ENCODE data around the gene SVEP1.
"Not testable (repeated sequence)": the region's sequence is repeated elsewhere in the genome, so short reads cannot be mapped to it uniquely, and the experiment has no call there.

SVEP1 gene

DNA sequence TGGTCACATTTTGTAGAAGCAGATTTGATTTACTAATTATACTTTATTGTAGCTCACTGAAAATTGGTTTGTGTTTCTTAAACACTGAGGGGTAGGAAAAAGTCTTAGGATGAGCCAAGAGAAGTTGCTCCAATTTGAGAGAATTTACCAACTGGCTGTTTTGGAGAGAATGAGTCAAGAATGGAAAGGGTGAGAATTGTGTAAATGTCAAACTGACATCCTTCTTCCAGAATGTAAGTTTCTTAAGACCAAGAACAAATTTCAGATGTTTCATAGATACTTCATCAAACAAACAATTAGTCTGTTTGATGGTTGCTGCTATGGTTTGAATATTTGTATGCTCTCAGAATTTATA lies 135.7 kb downstream of the SVEP1 start:
- no peak for DNase-seq

DNA sequence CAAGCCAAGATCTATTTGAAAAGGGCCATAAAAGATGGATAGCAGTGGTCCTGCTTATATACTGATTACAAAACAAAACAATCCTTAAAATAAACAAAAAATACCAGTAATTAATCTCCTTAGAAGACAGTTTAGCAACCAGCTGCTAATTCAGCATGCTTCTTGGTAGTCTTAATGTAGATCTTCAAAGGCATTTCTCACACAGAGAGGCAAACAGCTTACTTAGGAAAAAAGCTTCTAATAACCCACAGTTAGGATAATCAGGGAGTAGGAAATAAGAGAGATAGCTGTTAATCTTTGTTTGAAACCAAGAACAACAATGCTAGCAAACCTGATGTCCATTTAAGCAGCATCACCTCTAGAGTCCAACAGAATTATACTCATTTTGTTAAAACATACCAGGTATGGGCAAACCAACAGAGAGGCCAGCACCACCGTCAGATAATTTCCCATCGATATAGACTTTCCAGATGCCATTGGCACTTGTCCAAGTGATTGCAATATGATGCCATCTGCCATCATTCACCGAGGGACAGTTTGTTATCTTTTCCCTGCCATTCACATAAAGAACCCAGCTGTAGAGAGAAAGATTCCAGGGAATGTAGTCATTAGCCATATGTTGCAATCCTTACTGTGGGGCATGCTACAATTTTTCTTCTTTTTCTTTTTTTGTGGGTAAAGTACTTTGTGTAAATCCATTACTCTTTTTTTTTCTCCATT lies 136.2 kb downstream of the SVEP1 start:
- DNase-seq = no peak

DNA sequence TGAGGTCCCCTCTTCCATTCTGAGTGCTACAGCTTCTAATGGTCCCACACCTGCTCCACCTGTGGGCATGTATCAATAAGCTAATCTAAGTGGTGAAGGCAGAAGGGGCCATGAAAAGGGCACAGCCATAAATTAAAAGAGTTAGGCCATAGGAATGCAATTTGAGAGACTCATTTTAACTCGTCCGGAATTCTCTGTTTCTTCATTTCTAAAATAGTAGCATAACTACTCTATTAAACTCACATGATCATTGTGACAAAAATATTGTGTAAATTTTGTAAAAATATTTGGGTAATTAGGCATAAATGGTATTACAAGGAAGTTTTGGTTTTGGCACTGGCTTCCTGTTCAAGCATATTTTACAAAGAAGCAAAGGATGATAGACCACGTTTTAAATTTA lies 138.7 kb downstream of the SVEP1 start:
- DNase-seq = no peak

DNA sequence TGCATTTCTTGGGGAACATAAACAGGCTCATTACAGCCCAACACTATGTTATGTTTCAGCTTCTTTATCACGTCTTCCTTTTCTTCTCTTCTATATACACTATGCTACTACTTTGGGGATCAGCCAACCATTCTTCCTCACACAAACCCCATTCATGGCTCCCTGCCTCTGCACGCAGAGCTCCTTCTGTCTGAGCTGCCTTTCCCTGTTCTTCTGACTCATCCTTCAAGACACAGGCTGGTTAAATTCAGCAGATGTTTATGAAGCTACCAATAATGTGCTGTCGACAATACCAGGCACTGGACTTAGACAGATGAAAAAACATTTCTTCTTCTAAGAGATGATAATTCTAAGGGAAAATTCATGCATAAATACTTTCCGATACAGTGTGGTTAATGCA lies 139.4 kb downstream of the SVEP1 start:
- DNase-seq = no peak

DNA sequence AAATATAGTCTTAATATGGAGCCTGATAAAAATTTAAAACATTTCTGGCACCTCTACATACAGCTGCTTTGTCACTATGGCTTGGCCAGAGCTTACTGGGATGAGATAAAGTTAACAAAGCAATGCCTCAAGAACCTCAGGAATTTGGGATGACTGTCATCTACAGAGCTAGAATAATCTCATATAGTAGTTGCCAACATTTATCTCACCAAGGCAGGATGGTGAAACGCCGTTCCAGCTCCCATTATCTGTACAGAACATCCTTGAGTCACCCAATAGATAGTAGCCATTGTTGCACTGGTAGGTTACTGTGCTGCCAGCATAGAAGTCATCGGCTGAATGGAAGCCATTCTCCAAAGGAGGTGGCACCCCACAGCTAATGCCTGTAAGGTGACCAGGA lies 147.3 kb downstream of the SVEP1 start:
- no peak for DNase-seq

DNA sequence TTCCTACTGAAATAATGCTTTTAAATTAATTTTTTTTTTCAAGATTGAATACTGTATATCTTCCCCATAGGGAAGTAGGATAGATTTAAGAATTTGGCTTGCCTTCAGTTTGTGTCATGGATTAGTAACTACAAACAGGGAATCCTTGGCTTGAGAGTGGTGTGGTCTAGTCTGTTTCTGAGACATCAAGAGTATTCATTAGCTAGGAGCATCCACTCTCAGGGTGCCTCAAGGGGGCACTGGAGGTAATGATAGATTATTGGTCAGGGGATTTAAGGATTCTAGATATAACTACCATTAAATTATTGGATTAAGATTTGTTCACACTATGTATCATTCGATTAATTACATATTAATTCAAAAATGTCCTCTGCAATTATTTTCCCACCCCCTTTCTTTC lies 150.1 kb downstream of the SVEP1 start:
- DNase-seq = no peak

DNA sequence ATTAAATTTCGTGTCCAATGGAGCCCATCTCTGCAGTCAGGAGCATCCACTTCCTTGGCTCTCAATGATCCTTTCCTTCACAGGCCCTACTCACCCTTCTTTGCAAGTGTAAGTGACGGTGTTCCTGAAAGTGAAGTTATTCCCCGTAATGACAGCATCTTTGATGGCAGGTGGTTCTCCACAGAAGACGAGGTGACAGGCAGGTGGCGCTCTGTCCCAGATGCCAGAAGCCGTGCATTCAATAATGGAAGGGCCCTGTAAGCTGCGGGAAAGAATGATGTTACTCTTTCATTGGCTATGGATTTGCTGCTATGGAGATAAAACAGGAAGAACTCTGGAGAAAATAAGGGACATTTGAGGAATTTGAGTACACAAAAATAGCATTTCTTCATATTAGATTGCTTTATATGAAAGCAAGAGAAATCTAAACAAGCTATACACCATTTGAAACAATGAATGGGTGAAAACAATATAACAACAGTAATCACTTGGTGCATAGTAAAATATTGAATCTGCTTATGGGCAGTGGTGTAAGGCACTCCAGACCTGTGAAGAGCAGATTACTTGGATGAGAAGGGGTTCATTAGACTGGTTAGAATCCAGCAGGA lies 151.9 kb downstream of the SVEP1 start:
- DNase-seq = peak; percentile 40 to 66 (median 55)

DNA sequence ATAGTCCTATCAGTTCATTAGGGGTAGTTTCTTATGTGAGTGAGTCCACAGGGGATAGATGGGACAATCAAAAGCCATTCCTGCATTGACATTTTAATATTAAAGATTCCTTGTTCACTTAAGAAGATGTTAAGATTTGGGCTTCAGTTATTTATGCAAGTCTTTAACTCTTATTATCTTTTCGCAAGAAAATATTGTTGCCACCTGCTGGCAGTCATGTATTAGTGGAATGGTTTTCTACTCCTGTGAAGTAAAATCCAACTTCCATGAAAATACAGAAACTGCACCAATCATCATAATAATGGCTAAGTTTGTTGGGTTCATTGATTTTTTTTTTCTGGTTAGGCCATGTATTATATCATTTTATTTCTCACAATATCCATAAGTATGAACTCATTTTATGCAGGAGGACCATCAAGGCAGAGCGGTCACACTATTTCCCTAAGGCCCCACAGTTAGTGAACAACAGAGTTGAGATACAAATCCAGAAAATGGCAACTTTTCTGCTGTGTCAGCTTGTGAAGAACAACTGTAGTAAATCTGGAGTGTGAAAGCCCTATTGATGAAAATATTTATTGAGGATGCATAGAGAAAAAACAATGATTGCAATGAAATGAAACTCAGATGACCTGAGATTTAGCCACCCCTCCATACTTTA lies 153.4 kb downstream of the SVEP1 start:
- DNase-seq = peak in 3 of 4 experiments; percentile 3 to 26 (median 12)

DNA sequence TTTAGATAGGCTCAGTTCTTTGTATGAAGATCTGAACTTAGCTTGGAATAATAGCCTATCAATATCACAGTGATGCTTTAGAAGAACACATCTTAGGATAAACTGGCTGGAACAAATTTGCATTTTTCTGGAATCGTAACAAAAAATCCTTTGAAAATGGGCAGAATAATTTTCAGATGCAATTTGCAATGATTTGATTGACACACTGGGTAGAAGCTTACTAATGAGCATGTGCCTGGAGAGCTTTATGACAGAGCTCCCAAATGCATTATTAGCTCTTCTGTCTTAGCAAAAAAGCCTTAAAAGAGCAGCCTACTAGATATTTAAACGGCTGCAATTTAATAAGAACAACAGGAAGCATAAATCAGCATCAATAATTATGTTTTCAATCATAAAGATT lies 165.1 kb downstream of the SVEP1 start:
- DNase-seq = no peak

DNA sequence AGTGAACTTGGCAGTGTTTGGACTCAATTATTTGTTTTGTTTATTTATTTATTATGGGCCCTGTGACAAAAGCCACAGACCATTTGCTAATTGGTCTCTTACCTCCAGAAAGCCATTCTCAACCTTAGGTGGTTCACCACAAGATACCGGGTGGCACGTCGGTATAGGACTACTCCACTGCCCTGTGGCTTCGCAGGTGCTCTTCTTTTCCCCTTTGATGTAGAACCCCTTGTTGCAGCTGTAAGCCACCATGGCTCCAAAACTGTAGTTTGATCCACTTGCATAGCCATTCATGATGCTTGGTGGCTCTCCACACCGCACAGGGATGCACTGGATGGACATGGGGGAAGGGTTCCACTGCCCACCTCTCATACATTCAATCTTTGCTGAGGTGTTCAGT lies 168.6 kb downstream of the SVEP1 start:
- no peak for DNase-seq

DNA sequence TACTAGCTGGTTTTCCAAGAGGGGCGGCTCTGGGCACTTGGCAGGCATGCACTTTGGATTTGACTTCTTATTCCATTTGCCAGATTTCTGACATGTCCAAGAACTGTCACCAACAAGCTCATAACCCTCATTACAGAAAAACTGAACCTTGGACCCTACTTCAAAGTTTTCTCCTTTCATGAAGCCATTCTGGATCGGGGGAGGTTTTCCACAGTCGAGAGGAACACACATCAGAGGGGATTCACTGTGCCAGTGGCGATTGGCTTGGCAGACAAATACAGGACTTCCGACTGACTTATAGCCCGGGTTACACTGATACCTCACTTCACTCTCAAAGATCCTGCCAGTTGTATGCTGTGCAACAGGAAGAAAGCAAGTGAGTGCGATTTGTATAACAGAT lies 170.9 kb downstream of the SVEP1 start:
- DNase-seq = no peak

DNA sequence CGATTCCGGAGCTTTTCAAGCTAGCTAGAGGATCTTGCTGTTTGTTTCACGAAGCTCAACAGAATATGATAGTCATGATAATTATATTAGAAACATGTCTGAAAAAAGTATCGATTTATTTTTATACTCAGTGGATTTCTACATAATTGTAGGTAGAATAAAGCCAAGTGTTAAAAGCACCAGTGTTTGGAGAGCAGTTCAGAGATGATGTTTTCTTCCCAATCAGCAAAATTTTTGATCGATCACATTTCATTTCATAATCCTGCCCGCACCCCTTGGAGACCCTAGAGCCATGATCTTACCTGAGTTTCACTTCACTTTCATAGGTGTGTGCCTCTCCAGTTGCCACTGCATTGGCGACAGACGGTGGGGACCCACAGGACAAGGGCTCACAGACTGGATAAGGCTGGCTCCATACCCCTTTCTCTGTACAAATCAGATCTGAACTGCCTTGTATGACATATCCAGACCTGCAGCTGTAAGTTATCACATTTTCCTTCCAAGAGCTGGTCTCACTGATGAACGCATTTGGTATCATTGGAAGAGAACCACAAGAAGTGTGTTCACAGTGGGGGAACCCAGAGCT lies 173.6 kb downstream of the SVEP1 start:
- DNase-seq = no peak

DNA sequence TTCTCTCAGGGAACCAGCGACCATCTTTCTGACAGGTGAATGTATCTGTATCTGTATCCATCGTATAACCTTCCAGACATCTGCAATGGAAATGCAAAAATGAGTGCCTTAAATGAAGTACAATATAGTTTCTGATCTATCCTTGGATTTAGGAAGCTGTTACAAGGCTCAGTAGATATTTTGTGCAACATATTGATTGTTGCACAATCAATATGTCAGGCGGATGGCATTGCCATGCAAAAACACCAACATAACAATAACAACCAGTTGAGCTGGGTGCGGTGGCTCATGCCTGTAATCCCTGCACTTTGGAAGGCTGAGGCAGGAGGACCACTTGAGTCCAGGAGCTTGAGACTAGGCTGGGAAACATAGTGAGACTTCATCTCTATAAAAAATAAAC lies 175.1 kb downstream of the SVEP1 start:
- DNase-seq = no peak

DNA sequence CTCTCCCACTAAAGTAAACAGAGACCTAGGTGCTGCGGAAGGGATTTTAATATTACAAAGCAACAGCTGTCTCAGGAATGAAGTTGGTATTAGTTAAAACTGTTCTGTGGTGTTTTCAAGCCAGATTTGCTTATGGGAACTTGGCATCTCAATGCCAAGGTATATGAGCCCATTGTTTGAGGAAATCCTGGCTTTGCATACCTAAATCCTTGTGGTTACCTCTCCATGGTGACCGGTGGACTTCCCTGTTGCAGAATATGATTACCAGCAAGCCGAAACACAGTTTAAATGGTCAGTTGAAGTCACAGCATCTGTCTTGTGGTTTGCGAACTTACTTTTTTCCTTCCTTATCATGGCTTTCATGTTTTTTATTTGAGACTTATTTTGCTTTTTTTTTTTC lies 179.6 kb downstream of the SVEP1 start:
- DNase-seq = no peak

DNA sequence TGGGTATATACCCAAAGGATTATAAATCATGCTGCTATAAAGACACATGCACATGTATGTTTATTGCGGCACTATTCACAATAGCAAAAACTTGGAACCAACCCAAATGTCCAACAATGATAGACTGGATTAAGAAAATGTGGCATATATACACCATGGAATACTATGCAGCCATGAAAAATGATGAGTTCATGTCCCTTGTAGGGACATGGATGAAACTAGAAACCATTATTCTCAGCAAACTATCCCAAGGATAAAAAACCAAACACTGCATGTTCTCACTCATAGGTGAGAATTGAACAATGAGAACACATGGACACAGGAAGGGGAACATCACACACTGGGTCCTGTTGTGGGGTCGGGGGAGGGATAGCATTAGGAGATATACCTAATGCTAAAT lies 180.5 kb downstream of the SVEP1 start:
- not testable (repeated sequence) for DNase-seq

DNA sequence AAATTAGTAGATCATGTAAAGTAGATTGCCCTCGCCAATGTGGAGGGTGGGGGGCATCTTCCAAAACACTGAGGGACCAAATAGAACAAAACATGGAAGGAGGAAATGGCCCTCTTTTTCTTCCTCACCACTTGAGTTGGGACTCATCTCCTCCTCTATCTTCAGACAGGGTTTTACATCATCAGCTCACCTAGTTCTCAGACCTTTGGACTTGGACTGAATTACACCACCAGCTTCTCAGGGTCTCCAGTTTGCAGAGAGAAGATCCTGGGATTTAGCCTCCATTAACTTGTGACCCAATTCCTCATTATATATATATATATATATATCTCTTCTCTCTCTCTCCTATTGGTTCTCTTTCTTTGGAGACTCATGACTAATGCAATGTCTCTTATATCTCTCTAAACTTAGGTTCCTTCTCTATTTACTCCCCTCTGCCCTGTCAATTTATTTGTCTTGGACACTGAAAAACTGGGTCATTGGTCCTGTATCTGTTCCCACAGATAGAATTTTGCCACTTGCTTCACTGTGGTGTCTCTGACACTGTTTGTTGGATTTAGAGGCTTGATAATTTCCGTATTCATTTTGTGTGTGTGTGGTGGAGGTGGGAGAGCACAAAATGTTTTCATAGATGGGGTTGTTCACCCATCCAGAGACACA lies 187.6 kb downstream of the SVEP1 start:
- no peak for DNase-seq

DNA sequence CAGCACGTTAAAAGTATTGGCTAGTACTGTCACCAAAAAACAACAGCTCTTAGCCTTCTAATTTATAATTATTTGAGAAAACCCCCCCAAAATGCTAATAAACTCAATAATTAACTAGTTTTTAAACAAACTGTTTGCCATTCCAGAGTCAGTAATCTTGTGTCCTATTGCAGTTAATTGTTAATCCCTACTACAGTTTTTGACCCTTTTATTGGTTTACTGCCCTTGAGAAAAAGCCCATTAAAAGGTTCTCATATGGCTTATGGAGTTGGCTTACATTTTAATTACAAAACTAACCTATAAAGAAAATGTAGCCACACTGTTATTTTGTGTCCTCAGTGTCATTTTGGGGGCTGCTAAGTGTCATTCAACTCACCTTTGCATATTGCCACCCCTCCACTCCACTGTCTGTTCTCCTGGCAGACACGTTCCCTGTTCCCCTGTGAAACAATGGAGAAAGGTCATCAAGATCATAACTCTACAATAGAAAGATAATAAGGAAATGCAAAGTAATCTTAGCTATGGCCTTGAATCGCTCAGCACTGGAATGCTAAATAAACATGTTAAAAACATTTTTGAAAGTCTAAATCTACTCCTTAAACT lies 190.3 kb downstream of the SVEP1 start:
- no peak for DNase-seq

DNA sequence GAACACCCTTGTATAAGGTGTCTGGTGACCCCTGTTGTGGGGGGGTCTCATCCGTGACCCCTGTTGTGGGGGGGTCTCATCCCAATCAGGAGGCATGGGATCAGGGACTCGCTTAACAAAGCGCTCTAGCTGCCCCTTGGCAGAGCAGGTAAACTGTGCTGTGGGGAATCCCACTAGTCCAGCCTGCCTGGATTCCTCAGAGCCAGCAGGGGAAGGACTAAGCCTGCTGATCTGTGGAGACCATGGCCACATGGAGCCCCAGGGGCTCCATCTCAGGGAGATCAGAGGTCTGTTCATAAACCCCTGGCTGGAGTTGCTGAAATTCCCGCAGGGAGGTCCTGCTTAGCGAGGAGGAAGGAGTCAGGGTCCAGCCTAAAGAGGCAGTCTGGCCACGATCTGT lies 196.1 kb downstream of the SVEP1 start:
- no peak for DNase-seq

DNA sequence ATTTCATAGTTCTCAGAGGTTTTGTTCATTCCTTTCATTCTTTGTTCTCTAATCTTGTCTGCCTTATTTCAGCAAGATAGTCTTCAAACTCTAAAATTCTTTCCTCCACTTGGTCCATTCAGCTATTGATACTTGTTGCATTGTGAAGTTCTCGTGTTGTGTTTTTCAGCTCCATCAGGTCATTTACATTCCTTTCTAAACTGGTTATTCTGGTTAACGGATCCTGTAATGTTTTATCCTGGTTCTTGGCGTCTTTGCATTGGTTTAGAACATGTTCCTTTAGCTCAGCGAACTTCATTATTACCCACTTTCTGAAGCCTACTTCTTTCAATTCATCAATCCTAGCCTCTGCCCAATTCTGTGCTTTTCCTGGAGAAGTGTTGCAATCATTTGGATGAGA lies 196.8 kb downstream of the SVEP1 start:
- DNase-seq = no peak

DNA sequence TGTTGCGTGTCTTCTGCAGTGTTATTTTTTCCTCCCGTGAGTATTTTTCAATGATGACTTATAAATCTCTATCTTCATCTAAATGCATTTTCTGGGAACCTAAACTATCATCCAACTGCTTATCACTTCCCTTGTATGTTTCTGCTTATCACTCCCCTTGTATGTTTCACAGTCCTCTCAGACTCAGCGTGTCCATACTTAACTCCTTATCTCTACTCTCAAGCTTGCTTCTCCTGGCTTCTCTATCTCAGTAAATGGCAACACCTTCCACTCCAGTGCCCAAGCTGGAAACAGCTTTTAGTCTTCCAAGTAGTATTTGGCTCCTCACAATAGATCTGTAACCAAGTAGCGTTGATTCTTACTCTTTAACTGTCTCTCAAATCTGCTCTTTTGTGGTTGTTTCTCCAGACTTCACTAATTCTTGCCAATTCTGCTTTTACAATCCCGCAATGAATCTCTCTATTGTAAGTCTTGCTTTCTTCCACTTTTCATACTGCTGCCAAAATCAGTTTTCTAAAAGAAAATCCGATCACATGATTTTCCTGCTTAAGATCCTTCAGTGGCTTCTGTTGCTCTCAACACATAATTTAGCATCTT lies 208.0 kb downstream of the SVEP1 start:
- DNase-seq = no peak

DNA sequence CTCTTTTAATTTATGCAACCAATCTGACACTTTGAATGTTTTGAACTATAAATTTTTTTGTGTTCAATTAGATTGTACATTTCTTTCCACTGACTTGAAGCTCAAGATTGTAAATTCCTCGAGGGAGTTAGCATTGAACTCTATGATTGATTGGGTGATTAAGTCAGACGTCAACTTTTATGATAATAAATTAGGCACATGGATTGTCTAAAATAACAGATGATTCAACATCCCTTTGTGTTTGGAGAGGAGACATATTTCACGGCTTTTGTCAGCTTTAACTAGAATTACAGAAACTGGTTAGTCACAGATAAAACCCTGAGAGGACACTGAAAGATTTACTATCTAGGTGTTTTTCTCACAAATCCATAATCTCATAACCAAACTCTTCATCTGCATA lies 209.2 kb downstream of the SVEP1 start:
- no peak for DNase-seq

DNA sequence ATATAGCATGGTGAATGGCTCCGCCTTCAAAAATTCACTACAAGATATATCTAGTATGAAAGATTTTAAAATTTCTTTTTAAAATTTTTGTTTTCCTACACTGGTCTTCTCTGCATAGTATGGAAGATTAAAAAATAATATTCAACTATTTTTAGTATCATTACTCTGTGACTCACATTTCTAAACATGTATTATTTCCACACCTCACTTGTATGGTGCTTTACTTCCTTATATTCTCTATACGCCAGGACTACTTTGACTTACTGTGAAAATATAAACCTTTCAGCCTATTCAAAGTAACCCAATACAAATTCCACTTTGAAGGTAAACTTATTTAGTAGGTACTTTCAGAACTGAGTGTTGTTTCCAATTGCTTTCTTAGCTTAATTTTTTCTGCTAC lies 215.1 kb downstream of the SVEP1 start:
- peak in 2 of 4 experiments; percentile 10 to 23 for DNase-seq

DNA sequence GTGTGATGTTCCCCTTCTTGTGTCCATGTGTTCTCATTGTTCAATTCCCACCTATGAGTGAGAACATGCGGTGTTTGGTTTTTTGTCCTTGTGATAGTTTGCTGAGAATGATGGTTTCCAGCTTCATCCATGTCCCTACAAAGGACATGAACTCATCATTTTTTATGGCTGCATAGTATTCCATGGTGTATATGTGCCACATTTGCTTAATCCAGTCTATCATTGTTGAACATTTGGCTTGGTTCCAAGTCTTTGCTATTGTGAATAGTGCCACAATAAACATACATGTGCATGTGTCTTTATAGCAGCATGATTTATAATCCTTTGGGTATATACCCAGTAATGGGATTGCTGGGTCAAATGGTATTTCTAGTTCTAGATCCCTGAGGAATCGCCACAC lies 220.5 kb downstream of the SVEP1 start:
- DNase-seq = not testable (repeated sequence)

All from suppressor macrophage (primary cell).